Measurements from ENCODE around the gene AGPAT4.

Gene AGPAT4

GRCh38 chr6:161152907-161153662 is 120.8 kb downstream of the AGPAT4 start:
- Histone ChIP-seq H3K4me3 (no peak overlapping the region), H3K27ac (no peak overlapping the region)

GRCh38 chr6:161152527-161152862 is 121.4 kb downstream of the AGPAT4 start:
- Histone ChIP-seq H3K27ac (no peak overlapping the region), H3K4me3 (no peak overlapping the region)

GRCh38 chr6:161151660-161152526 is 122.0 kb downstream of the AGPAT4 start:
- Histone ChIP-seq H3K4me3 (no peak overlapping the region), H3K27ac (no peak overlapping the region)

GRCh38 chr6:161151059-161151645 is 122.7 kb downstream of the AGPAT4 start:
- no peak overlapping the region for H3K4me3 ChIP-seq
- H3K27ac ChIP-seq = no peak overlapping the region

- Histone ChIP-seq H3K27ac (no peak overlapping the region), H3K4me3 (no peak overlapping the region)
Measured at GRCh38 chr6:161150566-161150965, 123.3 kb downstream of the AGPAT4 start.

GRCh38 chr6:161150136-161150535 is 123.7 kb downstream of the AGPAT4 start:
- no peak overlapping the region for H3K4me3 ChIP-seq
- no peak overlapping the region for H3K27ac ChIP-seq

GRCh38 chr6:161143663-161144430 is 130.0 kb downstream of the AGPAT4 start:
- Histone ChIP-seq H3K4me3 (no peak overlapping the region), H3K27ac (no peak overlapping the region)

- Histone ChIP-seq H3K27ac (no peak overlapping the region), H3K4me3 (no peak overlapping the region)
Measured at GRCh38 chr6:161142957-161143296, 130.9 kb downstream of the AGPAT4 start.

- Histone ChIP-seq H3K4me3 (no peak overlapping the region), H3K27ac (no peak overlapping the region)
Measured at GRCh38 chr6:161141173-161141572, 132.7 kb downstream of the AGPAT4 start.

- no peak overlapping the region for H3K27ac ChIP-seq
- no peak overlapping the region for H3K4me3 ChIP-seq
Measured at GRCh38 chr6:161140554-161140875, 133.3 kb downstream of the AGPAT4 start.

GRCh38 chr6:161139766-161140553 is 133.9 kb downstream of the AGPAT4 start:
- Histone ChIP-seq H3K4me3 (no peak overlapping the region), H3K27ac (no peak overlapping the region)

- Histone ChIP-seq H3K27ac (no peak overlapping the region), H3K4me3 (no peak overlapping the region)
Measured at GRCh38 chr6:161139304-161139765, 134.5 kb downstream of the AGPAT4 start.

- no peak overlapping the region for H3K27ac ChIP-seq
Measured at GRCh38 chr6:161138543-161139303, 135.1 kb downstream of the AGPAT4 start.

GRCh38 chr6:161137839-161138542 is 135.9 kb downstream of the AGPAT4 start:
- Histone ChIP-seq H3K27ac (no peak overlapping the region), H3K4me3 (no peak overlapping the region)

More at GRCh38 chr6:161138543-161139303, 135.1 kb downstream of the AGPAT4 start:
- H3K4me3 ChIP-seq = no peak overlapping the region

GRCh38 chr6:161137320-161137719 is 136.5 kb downstream of the AGPAT4 start:
- Histone ChIP-seq H3K4me3 (no peak overlapping the region), H3K27ac (no peak overlapping the region)

GRCh38 chr6:161136655-161137054 is 137.2 kb downstream of the AGPAT4 start:
- no peak overlapping the region for H3K4me3 ChIP-seq
- H3K27ac ChIP-seq = no peak overlapping the region

- Histone ChIP-seq H3K27ac (no peak overlapping the region), H3K4me3 (no peak overlapping the region)
Measured at GRCh38 chr6:161135695-161136591, 137.9 kb downstream of the AGPAT4 start.

Data from skin epidermis (tissue), 12 donors.